H1 (cell line): Measurements from ENCODE around the gene CLPSL2. TPM values are rescaled to one million over a fixed set of nuclear protein-coding genes. Genes with fewer than 3 reads are reported as not detected.

Source experiments
- RNF2 ChIP-seq: fragments of 200-900, 300-1000 bp; sonication (generic); IDR thresholded peaks from 2 replicates; pipeline ENCODE4 v1.7.1; 2016; ENCODE audit warnings: borderline replicate concordance, low read depth, mild to moderate bottlenecking, antibody characterized with exemption, low read length; ENCODE audit not compliant: poor library complexity, severe bottlenecking; ENCODE audit errors: missing control alignments
- ZNF274 ChIP-seq: IDR thresholded peaks from 2 replicates; pipeline ENCODE4 v1.7.0; 2012; ENCODE audit warnings: low read length, borderline replicate concordance; ENCODE audit errors: extremely low read depth
- polyA plus RNA-seq, 7 experiments: library from polyadenylated mRNA; depleted of rRNA in 3 of 7; stranded (reverse) in 5 of 7; unstranded in 2 of 7; fragments of >200 nt in 5 of 7; fragments of 200-250 nt in 2 of 7; gene quantifications; 1 replicate in 5 of 7; 2 replicates in 1 of 7; 4 replicates in 1 of 7; pipeline versions ENCODE4 v1.2.1 to v1.2.3, GENCODE V29; 2011 to 2013; ENCODE audit warnings: missing spikeins in 2 of 7, mixed read lengths in 2 of 7
- total RNA-seq: library from RNA; stranded (reverse); fragmentation: NEBNext Ultra II Directional; extraction: Animal tissue kit (Norgen Biotek cat#: 25700); gene quantifications from 2 replicates; pipeline ENCODE4 v1.2.1, GENCODE V29; 2021

Gene CLPSL2
- total and polyA plus RNA-seq, 2 of the 8 experiments (the other 6 are each of a cell fraction or from before 2014, with no cell fraction given) = 1.4 to 3.4 TPM

DNA sequence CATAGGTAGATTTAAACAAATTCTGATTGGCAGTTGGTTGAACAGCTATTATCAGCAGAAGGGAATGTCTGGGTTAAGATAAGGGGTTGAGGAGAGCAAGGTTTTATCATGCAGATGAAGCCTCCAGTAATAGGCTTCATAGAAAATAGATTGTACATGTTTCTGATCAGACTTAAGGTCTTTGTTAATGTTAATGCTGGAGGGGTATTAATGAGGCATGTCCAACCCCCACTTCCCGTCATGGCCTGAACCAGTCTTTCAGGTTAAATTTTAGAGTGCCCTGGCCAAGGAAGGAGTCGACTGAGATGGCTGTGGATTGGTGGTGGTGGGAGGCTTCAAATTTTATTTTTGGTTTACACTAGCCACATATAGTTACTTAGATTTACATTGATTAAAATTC lies 7.8 kb downstream of the CLPSL2 start (continued):
- TF ChIP-seq ZNF274 = no peak
- no peak for TF ChIP-seq RNF2
